ENCODE results near the gene ETV1. TPM values are rescaled to one million over a fixed set of nuclear protein-coding genes. Genes with fewer than 3 reads are reported as not detected.

Gene ETV1
- total RNA-seq, 1 experiment from 2014 or later = 68.5 TPM

GRCh38 chr7:14020339-14020900, 31.0 kb upstream of the ETV1 start:
- H3K4me2 ChIP-seq (ENCODE audit: insufficient read depth, insufficient read length, low read length) = no peak overlapping the region
- no peak overlapping the region for H3K23ac ChIP-seq (ENCODE audit: insufficient read length, low read depth, low read length)
- DNase-seq = no peak
- no peaks in the 10 kb centered on the region for H3K9me3 ChIP-seq (ENCODE audit: control insufficient read depth, low read depth, low read length)
- no peaks in the 10 kb centered on the region for H3K79me2 ChIP-seq (ENCODE audit: insufficient read depth, low read length)
- H3K79me1 ChIP-seq (ENCODE audit: insufficient read depth, low read depth, low read length, poor library complexity, severe bottlenecking) = no peaks in the 10 kb centered on the region
- no peak overlapping the region for H2BK12ac ChIP-seq (ENCODE audit: insufficient read length, low read depth, low read length)
- Mint-ChIP-seq H3K4me3 (no peak overlapping the region), H3K27me3 (ENCODE audit: low read depth) (no peaks in the 10 kb centered on the region), H3K27ac (no peak overlapping the region), H3K4me1 (0 out of 4 replicates have a peak, but pooled peaks cover 0 to 3% of the 10 kb centered on the region in 2 experiments), H3K36me3 (ENCODE audit: insufficient read depth in 1 of 3, low read depth in 3 of 3) (no peaks in the 10 kb centered on the region), H3K9me3 (no peaks in the 10 kb centered on the region)
- no peak overlapping the region for H3K18ac ChIP-seq (ENCODE audit: insufficient read length, low read depth, low read length)
- H2AK5ac ChIP-seq (ENCODE audit: insufficient read length, low read length) = no peak overlapping the region
- H3K14ac ChIP-seq (ENCODE audit: insufficient read depth, low read length) = no peak overlapping the region
- H3K9ac ChIP-seq (ENCODE audit: extremely low read depth, insufficient read length, low read length) = no peak overlapping the region
- no CpG with 5 or more reads among the region's 2 CpGs for WGBS (ENCODE audit: extremely low coverage, insufficient read length, low lambda C conversion rate)
- no peak overlapping the region for H3K4ac ChIP-seq (ENCODE audit: low read depth, low read length)
- H4K8ac ChIP-seq (replicated peaks; ENCODE audit: insufficient read length, low read depth, low read length) = no peak overlapping the region
- H3K27ac ChIP-seq (ENCODE audit: insufficient read length, low read depth, low read length) = no peak overlapping the region
- no peak overlapping the region for H2AFZ ChIP-seq (ENCODE audit: low read length)
- H3K56ac ChIP-seq (ENCODE audit: insufficient read length, low read depth, low read length) = no peak overlapping the region
- no peak for TF ChIP-seq CTCF (conservative IDR thresholded peaks at IDR 0.05)
- no peak overlapping the region for H2BK5ac ChIP-seq (ENCODE audit: insufficient read length, low read length)
- H4K5ac ChIP-seq (ENCODE audit: insufficient read length, low read depth, low read length) = no peak overlapping the region
- H2BK15ac ChIP-seq (ENCODE audit: low read depth, low read length) = no peak overlapping the region
- H3K27me3 ChIP-seq (ENCODE audit: insufficient read depth, low read length) = no peaks in the 10 kb centered on the region
- no peak overlapping the region for H2BK20ac ChIP-seq (ENCODE audit: low read depth, low read length, poor library complexity, severe bottlenecking)
- H3K23me2 ChIP-seq (ENCODE audit: insufficient read length, low read depth, low read length, poor library complexity, severe bottlenecking) = no peaks in the 10 kb centered on the region
- no peak overlapping the region for H4K91ac ChIP-seq (ENCODE audit: insufficient read length, low read depth, low read length)
- no peak overlapping the region for H2BK120ac ChIP-seq (ENCODE audit: low read depth, low read length, poor library complexity, severe bottlenecking)
- H3K4me1 ChIP-seq (ENCODE audit: insufficient read depth, low read length) = no peaks in the 10 kb centered on the region
- no peak overlapping the region for H3T11ph ChIP-seq (ENCODE audit: low read length)
- no peaks in the 10 kb centered on the region for H4K20me1 ChIP-seq (ENCODE audit: control insufficient read depth, insufficient read depth, insufficient read length)
